SU-DHL-6 (cell line): ENCODE measurements around the gene AP1B1.

ENCODE experiments used
- H2AFZ ChIP-seq: fragments of 200-600 bp; sonication (generic); 2 replicates; pipeline ENCODE4 v1.6.1; 2014; ENCODE audit warnings: low read depth, mild to moderate bottlenecking, moderate library complexity, mixed read lengths, antibody characterized with exemption, low read length; ENCODE audit not compliant: severe bottlenecking
- H3F3A ChIP-seq: fragments of 200-600 bp; shearing (Covaris generic); 2 replicates; pipeline ENCODE4 v1.6.0; 2016; ENCODE audit warnings: antibody characterized with exemption, mild to moderate bottlenecking; ENCODE audit not compliant: insufficient read depth
- H3K27ac ChIP-seq: fragments of 200-600 bp; sonication (generic); 2 replicates; pipeline ENCODE4 v1.5.1; 2016; ENCODE audit warnings: low read depth, mild to moderate bottlenecking, low read length, moderate library complexity, mixed read lengths
- H3K27me3 ChIP-seq: fragments of 200-600 bp; sonication (generic), shearing (Covaris generic); 2 replicates; pipeline ENCODE4 v1.6.0; 2014; ENCODE audit warnings: mild to moderate bottlenecking, low read length
- H3K36me3 ChIP-seq: fragments of 200-600 bp; sonication (generic); 2 replicates; pipeline ENCODE4 v1.6.1; 2014; ENCODE audit warnings: mild to moderate bottlenecking, low read length, mixed read lengths
- H3K4me2 ChIP-seq: fragments of 300-600, 200-600 bp; shearing (Covaris generic), sonication (generic); 2 replicates; pipeline ENCODE4 v1.6.0; 2014; ENCODE audit warnings: low read length, low read depth, mild to moderate bottlenecking; ENCODE audit not compliant: poor library complexity, severe bottlenecking
- H3K4me3 ChIP-seq: fragments of 200-600 bp; sonication (generic); 2 replicates; pipeline ENCODE4 v1.5.1; 2014; ENCODE audit warnings: antibody characterized with exemption, low read length, mild to moderate bottlenecking, mixed read lengths; ENCODE audit not compliant: insufficient read depth, poor library complexity, severe bottlenecking
- H3K79me2 ChIP-seq: fragments of 200-600 bp; sonication (generic); 2 replicates; pipeline ENCODE4 v1.6.1; 2014; ENCODE audit warnings: mild to moderate bottlenecking, low read length, moderate library complexity; ENCODE audit not compliant: insufficient read depth
- H3K9ac ChIP-seq: fragments of 200-600 bp; sonication (generic); 2 replicates; pipeline ENCODE4 v1.7.0; 2014; ENCODE audit warnings: mild to moderate bottlenecking, low read length
- H3K9me2 ChIP-seq: fragments of 200-600 bp; sonication (generic); replicated peaks from 2 replicates; pipeline ENCODE4 v1.6.1; 2014; ENCODE audit warnings: low read length; ENCODE audit not compliant: insufficient read depth
- H3K9me3 ChIP-seq: fragments of 200-600 bp; sonication (generic); 2 replicates; pipeline ENCODE4 v1.6.1; 2014; ENCODE audit warnings: low read length, mixed read lengths; ENCODE audit not compliant: insufficient read depth
- H4K20me1 ChIP-seq: fragments of 200-600 bp; sonication (generic); 2 replicates; pipeline ENCODE4 v1.6.1; 2014; ENCODE audit warnings: low read depth, mild to moderate bottlenecking, antibody characterized with exemption, low read length, moderate library complexity, mixed read lengths
- EZH2phosphoT487 ChIP-seq: fragments of 200-600 bp; sonication (generic), shearing (Covaris generic); conservative IDR thresholded peaks from 2 replicates; pipeline ENCODE4 v1.6.1; 2018; ENCODE audit warnings: mild to moderate bottlenecking, antibody characterized with exemption, low read length, moderate library complexity, mixed read lengths
- TF ChIP-seq, protein P1 (sequence below): fragments of 200-600 bp; sonication (generic); IDR thresholded peaks from one replicate; pipeline ENCODE4 v1.5.1; 2017; ENCODE audit warnings: antibody characterized with exemption, mild to moderate bottlenecking, low read length, moderate library complexity; ENCODE audit not compliant: insufficient read depth, poor library complexity, severe bottlenecking

The AP1B1 gene

DNA sequence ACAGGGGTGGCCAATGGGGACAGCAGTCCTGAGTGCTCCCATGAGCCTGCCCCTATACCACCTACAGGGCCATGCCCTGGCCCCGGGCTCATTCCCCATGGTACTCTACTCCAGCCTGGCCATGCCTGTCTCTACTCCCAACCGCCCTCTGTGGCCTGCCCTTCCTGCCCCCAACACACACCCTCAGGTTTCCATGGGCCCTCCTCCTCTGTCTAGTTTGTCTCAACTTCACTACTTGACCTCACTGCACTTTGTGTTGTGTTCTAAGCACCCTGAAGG is 46.6 kb downstream of the AP1B1 start:
- Histone ChIP-seq H3K36me3 (no peaks in the 10 kb centered on the region), H3K4me2 (no peak overlapping the region), H4K20me1 (no peaks in the 10 kb centered on the region), H2AFZ (no peak overlapping the region), H3K9me3 (no peaks in the 10 kb centered on the region), H3K9ac (no peak overlapping the region), H3K4me3 (no peak overlapping the region), H3K79me2 (no peaks in the 10 kb centered on the region), H3F3A (no peaks in the 10 kb centered on the region), H3K27me3 (no peaks in the 10 kb centered on the region), H3K27ac (no peak overlapping the region), H3K9me2 (no peaks in the 10 kb centered on the region)
- TF ChIP-seq, protein P1, sequence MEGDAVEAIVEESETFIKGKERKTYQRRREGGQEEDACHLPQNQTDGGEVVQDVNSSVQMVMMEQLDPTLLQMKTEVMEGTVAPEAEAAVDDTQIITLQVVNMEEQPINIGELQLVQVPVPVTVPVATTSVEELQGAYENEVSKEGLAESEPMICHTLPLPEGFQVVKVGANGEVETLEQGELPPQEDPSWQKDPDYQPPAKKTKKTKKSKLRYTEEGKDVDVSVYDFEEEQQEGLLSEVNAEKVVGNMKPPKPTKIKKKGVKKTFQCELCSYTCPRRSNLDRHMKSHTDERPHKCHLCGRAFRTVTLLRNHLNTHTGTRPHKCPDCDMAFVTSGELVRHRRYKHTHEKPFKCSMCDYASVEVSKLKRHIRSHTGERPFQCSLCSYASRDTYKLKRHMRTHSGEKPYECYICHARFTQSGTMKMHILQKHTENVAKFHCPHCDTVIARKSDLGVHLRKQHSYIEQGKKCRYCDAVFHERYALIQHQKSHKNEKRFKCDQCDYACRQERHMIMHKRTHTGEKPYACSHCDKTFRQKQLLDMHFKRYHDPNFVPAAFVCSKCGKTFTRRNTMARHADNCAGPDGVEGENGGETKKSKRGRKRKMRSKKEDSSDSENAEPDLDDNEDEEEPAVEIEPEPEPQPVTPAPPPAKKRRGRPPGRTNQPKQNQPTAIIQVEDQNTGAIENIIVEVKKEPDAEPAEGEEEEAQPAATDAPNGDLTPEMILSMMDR: no peak
- TF ChIP-seq EZH2phosphoT487: no peak

DNA sequence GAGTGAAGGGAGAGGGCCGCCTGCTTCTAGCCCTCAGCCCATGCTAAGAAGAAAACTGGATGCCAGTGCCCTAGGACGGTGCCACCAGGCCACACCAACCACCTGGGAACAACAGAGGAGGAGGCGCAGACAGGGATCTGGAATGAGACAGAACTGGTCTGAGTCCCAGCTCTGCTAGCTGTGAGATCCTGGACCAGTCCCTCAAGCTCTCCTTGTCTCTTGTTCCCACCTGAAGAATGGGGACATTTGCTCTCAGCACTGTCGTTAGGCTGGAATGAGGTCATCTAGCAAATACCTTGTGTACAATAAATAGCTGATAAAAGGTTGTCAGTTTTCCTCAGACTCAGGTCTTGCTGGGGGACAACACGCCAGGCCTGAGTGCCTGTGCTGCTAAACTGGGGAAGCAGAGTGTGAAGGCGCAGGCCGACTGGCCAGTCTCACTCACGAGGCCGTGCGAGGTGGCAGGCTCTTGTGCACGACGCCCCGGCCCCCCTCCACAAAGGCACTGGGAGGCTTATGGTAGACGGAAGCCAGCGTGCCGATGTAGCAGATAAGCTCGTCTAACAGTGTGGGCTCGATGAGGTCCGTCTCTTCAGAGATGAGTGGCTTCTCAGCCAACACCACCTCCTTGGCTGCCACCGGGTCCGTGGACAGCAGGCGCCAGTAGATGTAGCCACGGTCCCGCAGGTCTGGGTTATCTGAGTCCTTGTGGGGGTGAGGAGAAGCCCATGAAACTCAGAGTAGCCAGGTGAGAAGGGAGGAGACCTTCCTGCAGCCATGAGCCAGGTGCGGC is 47.1 kb downstream of the AP1B1 start:
- TF ChIP-seq, protein P1: no peak
- TF ChIP-seq EZH2phosphoT487: no peak
- H3F3A ChIP-seq: no peaks in the 10 kb centered on the region
- H3K27ac ChIP-seq: no peak overlapping the region
- no peak overlapping the region for H2AFZ ChIP-seq
- no peaks in the 10 kb centered on the region for H3K79me2 ChIP-seq
- no peaks in the 10 kb centered on the region for H3K27me3 ChIP-seq
- no peak overlapping the region for H3K9ac ChIP-seq
- no peaks in the 10 kb centered on the region for H4K20me1 ChIP-seq
- H3K9me3 ChIP-seq: no peaks in the 10 kb centered on the region
- no peak overlapping the region for H3K4me2 ChIP-seq
- H3K4me3 ChIP-seq: no peak overlapping the region
- H3K9me2 ChIP-seq: no peaks in the 10 kb centered on the region
- H3K36me3 ChIP-seq: no peaks in the 10 kb centered on the region

DNA sequence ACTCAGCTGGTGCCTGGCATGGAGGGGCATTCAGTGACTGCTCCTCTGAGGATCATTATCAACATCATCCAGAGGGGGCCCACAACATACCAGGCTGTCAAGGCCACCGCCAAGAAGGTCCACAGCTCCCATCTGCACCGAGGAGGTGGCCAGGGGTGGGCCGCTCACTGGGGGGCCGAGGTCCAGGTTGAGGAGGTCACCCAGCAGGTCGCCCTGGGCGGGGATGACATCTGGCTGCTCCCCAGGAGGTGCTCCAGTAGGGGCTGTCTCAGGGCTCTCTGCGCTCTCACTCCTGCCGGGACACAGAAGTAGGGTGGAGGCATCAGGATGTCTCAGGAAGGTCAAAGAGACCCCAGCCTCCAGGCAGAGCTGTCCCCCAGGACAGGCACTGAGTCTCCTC is 47.8 kb downstream of the AP1B1 start:
- no peaks in the 10 kb centered on the region for H3K79me2 ChIP-seq
- no peaks in the 10 kb centered on the region for H4K20me1 ChIP-seq
- no peak overlapping the region for H3K4me2 ChIP-seq
- H3F3A ChIP-seq: no peaks in the 10 kb centered on the region
- no peaks in the 10 kb centered on the region for H3K9me2 ChIP-seq
- no peak overlapping the region for H3K27ac ChIP-seq
- no peak overlapping the region for H2AFZ ChIP-seq
- TF ChIP-seq, protein P1: no peak
- no peak for TF ChIP-seq EZH2phosphoT487
- H3K4me3 ChIP-seq: no peak overlapping the region
- no peaks in the 10 kb centered on the region for H3K27me3 ChIP-seq
- H3K9me3 ChIP-seq: no peaks in the 10 kb centered on the region
- H3K9ac ChIP-seq: no peak overlapping the region
- no peaks in the 10 kb centered on the region for H3K36me3 ChIP-seq
